Regular cardiac myocyte (primary cell): ENCODE measurements around the gene TAF11L4. TPM values are rescaled to one million over a fixed set of nuclear protein-coding genes. Genes with fewer than 3 reads are reported as not detected.

Source experiments
- total RNA-seq: library from RNA; depleted of rRNA; stranded (reverse); fragments of >200 nt; gene quantifications from 2 replicates; pipeline ENCODE4 v1.2.3, GENCODE V29; 2014

The TAF11L4 gene
- total RNA-seq = not detected in 2 replicates

DNA sequence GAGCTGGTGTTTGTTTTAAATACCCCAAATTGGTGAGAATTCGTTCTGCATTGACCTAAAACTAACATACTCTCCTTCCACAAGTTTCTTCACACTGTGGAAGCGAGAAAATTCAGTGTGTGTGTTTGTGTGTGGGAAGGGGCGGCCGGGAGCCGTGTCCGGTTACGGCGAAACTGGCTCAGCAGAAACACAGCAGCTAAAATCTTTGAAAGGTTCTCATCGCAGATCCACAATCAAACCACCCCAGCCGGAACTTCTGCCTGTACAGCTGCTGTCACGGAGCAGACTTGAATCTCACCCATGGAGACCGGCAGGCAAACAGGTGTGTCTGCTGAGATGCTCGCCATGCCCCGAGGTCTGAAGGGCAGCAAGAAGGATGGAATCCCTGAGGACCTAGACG lies at the start of gene TAF11L4:
Gene TAF11L4 (plus strand): TSS at position 301 of the 400 bp plus-strand sequence.

DNA sequence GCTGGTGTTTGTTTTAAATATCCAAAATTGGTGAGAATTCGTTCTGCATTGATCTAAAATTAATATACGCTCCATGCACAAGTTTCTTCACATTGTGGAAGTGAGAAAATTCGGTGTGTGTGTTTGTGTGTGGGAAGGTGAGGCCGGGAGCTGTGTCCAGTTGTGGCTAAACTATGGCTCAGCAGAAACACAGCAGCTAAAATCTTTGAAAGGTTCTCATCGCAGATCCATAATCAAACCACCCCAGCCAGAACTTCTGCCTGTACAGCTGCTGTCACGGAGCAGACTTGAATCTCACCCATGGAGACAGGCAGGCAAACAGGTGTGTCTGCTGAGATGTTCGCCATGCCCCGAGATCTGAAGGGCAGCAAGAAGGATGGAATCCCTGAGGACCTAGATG lies 23.7 kb upstream of the TAF11L4 start, which contains the start of gene TAF11L2:
Gene TAF11L2 (plus strand): TSS at position 301 of the 400 bp plus-strand sequence.

DNA sequence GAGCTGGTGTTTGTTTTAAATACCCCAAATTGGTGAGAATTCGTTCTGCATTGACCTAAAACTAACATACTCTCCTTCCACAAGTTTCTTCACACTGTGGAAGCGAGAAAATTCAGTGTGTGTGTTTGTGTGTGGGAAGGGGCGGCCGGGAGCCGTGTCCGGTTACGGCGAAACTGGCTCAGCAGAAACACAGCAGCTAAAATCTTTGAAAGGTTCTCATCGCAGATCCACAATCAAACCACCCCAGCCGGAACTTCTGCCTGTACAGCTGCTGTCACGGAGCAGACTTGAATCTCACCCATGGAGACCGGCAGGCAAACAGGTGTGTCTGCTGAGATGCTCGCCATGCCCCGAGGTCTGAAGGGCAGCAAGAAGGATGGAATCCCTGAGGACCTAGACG lies 3.5 kb upstream of the TAF11L4 start, which contains the start of gene TAF11L3:
Gene TAF11L3 (plus strand): TSS at position 301 of the 400 bp plus-strand sequence.

DNA sequence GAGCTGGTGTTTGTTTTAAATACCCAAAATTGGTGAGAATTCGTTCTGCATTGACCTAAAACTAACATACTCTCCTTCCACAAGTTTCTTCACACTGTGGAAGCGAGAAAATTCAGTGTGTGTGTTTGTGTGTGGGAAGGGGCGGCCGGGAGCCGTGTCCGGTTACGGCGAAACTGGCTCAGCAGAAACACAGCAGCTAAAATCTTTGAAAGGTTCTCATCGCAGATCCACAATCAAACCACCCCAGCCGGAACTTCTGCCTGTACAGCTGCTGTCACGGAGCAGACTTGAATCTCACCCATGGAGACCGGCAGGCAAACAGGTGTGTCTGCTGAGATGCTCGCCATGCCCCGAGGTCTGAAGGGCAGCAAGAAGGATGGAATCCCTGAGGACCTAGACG lies 3.3 kb downstream of the TAF11L4 start, which contains the start of gene TAF11L5:
Gene TAF11L5 (plus strand): TSS at position 301 of the 400 bp plus-strand sequence.

DNA sequence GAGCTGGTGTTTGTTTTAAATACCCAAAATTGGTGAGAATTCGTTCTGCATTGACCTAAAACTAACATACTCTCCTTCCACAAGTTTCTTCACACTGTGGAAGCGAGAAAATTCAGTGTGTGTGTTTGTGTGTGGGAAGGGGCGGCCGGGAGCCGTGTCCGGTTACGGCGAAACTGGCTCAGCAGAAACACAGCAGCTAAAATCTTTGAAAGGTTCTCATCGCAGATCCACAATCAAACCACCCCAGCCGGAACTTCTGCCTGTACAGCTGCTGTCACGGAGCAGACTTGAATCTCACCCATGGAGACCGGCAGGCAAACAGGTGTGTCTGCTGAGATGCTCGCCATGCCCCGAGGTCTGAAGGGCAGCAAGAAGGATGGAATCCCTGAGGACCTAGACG lies 6.8 kb downstream of the TAF11L4 start, which contains the start of gene TAF11L6:
Gene TAF11L6 (plus strand): TSS at position 301 of the 400 bp plus-strand sequence.

Other genes starting within 250 kb of the TAF11L4 start
- gene TAF11L2, start 23.6 kb upstream of the TAF11L4 start, total RNA-seq = not detected in 2 replicates
- not detected in 2 replicates for gene TAF11L3, start 3.4 kb upstream of the TAF11L4 start, total RNA-seq
- gene TAF11L5, start 3.4 kb downstream of the TAF11L4 start, total RNA-seq = not detected in 2 replicates
- not detected in 2 replicates for gene TAF11L6, start 6.9 kb downstream of the TAF11L4 start, total RNA-seq
- not detected in 2 replicates for gene TAF11L7, start 64.0 kb downstream of the TAF11L4 start, total RNA-seq
- not detected in 2 replicates for gene TAF11L8, start 69.2 kb downstream of the TAF11L4 start, total RNA-seq
- not detected in 2 replicates for gene TAF11L9, start 72.6 kb downstream of the TAF11L4 start, total RNA-seq
- gene TAF11L10, start 76.0 kb downstream of the TAF11L4 start, total RNA-seq = not detected in 2 replicates
- gene TAF11L11, start 82.4 kb downstream of the TAF11L4 start, total RNA-seq = not detected in 2 replicates
- not detected in 2 replicates for gene TAF11L12, start 88.6 kb downstream of the TAF11L4 start, total RNA-seq
- gene TAF11L13, start 110.3 kb downstream of the TAF11L4 start, total RNA-seq = 0.28 TPM in 1 of 2 replicates, not detected in the other
- gene TAF11L14, start 112.7 kb downstream of the TAF11L4 start, total RNA-seq = not detected in 2 replicates